ENCODE results near the gene DTNA.
"Not testable (repeated sequence)": the region's sequence is repeated elsewhere in the genome, so short reads cannot be mapped to it uniquely, and the experiment has no call there.

DTNA gene

GRCh38 chr18:34709750-34710441, at the start of gene DTNA:
DTNA (plus strand) TSS chr18:34710298; CDS start chr18:34755977, 45,679 bp downstream.
- DNase-seq (ENCODE audit: low read depth in 2 of 2): no peak

- DNase-seq (ENCODE audit: low read depth in 2 of 2): no peak
Observed at GRCh38 chr18:34660572-34660971, 49.5 kb upstream of the DTNA start.

DNA sequence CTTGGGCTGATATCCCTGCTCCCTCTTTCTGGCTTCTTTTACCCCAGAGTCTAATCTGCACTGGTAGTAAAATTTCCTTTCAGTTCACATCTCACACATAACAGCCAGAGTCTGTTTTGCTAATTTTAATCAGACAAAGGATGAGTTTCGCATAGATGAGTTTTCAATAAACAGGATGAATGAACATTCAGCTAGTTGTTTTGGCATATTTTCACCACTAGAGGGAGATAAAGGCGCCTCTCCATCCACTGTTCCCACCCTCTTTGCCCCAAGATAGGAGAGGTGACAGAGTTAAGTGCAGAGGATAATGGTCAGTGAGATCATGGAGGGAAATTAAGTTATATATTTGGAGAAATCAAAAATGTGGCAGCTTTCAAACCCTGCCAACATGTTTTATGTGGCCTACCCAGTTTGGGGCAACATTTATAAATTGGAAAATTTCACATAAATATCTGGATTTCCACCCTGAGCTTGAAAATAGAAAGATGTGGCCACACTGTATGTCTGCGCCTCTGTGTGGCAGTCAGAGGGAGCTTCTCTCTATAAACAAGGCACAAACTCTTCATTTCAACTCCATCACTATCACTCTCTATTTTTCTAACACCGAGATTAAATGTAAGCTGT, 48.5 kb upstream of the DTNA start:
- DNase-seq (ENCODE audit: low read depth in 2 of 2): no peak

GRCh38 chr18:34676816-34677574, 33.1 kb upstream of the DTNA start:
- no peak for DNase-seq (ENCODE audit: low read depth in 2 of 2)

GRCh38 chr18:34689750-34690149, 20.3 kb upstream of the DTNA start:
- not testable (repeated sequence) for DNase-seq (ENCODE audit: low read depth in 2 of 2)

- no peak for DNase-seq (ENCODE audit: low read depth in 2 of 2)
Observed at GRCh38 chr18:34691614-34692013, 18.5 kb upstream of the DTNA start.

DNA sequence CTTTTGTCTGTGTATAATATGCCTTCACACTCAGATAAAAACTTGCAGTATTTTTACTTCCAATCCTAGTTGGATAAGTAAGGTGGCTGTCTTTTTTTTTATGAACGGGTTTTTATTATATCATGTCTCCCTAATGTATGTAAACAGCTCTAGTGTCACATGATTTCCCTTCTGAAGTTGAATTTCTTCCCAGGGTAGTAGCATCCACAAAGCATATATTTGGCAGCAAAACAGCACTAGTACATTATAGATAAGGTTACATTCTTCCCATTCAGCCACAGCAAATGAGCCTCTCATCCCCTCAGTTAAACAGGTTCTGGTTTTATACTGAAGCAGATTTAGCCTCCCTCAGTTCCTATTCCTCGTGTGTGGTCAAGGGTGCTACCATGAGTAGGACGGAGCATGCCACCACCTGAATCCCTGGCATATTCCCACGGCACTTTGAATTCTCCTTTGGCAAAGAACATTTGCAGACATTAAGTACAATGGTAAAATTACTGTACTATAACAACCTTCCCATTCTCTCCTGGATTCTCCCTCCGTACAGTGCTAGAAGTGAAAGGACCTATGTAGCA, 15.4 kb upstream of the DTNA start:
- no peak for DNase-seq (ENCODE audit: low read depth in 2 of 2)

- DNase-seq (ENCODE audit: low read depth in 2 of 2): no peak
Observed at GRCh38 chr18:34695310-34695709, 14.8 kb upstream of the DTNA start.

- no peak for DNase-seq (ENCODE audit: low read depth in 2 of 2)
Observed at GRCh38 chr18:34696671-34697070, 13.4 kb upstream of the DTNA start.

GRCh38 chr18:34697233-34697632, 12.9 kb upstream of the DTNA start:
- no peak for DNase-seq (ENCODE audit: low read depth in 2 of 2)

GRCh38 chr18:34697891-34698290, 12.2 kb upstream of the DTNA start:
- DNase-seq (ENCODE audit: low read depth in 2 of 2): no peak

DNA sequence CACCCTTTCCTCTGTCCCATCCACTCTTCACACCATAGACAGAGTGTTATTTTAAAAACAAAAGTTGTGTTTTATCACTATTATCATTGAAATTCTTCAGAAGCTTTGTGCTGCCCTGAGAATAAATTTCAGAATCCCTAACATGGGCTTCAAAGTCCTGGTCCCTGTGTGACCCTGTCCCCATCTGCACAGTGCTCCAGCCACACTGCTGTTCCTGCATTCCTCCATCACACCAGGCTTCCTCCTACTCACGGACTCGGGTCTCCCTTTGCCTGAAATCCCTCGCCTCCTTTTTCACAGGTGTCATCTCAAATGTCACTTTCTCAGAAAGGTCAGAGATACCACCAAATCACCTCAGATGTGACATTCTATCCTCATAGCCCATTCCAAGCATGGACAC, 8.2 kb upstream of the DTNA start:
- DNase-seq (ENCODE audit: low read depth in 2 of 2): no peak

DNA sequence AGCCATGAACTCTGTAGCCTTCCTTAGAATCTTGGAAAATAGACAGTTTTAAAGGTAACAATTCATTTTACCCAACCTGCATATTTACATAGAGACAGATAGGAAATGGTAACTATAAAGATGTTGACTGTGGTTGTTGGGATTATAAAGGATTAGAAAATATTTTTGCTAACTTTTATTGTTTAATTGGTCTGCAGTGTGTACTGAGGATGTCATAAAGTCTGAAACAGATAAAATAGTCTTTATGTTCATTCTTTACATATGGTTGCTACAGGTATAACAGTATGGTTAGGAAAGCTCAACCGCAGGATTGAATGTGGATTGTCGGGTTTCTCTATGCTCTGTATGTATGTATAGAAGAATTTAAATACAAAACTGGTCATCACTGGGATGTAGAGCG, 7.3 kb upstream of the DTNA start:
- DNase-seq (ENCODE audit: low read depth in 2 of 2): no peak

GRCh38 chr18:34704074-34704473, 6.0 kb upstream of the DTNA start:
- DNase-seq (ENCODE audit: low read depth in 2 of 2): no peak

GRCh38 chr18:34704823-34705222, 5.3 kb upstream of the DTNA start:
- DNase-seq (ENCODE audit: low read depth in 2 of 2): no peak

- DNase-seq (ENCODE audit: low read depth in 2 of 2): no peak
Observed at GRCh38 chr18:34707670-34708069, 2.4 kb upstream of the DTNA start.

DNA sequence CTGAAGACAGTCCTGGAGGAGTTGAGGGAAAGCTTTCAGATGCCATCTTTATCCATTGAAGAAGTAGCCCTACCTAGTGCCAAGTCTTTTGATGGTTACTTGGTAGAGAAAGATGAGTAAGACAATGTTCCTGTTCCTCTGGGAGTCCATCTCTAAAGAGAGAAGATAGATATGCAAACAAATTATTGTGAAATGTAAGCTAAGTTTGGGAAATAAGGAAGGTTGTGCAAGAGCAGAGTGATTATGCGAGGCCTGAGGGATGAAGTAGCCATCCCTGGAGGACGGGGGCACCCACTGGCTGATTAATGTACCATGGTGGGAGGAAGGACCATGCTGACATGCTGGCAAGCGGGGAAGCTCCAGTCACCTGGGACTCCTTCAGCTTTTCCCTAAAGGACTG, 994 bp upstream of the DTNA start:
- no peak for DNase-seq (ENCODE audit: low read depth in 2 of 2)

GRCh38 chr18:34710458-34710914, 388 bp downstream of the DTNA start:
- no peak for DNase-seq (ENCODE audit: low read depth in 2 of 2)

DNA sequence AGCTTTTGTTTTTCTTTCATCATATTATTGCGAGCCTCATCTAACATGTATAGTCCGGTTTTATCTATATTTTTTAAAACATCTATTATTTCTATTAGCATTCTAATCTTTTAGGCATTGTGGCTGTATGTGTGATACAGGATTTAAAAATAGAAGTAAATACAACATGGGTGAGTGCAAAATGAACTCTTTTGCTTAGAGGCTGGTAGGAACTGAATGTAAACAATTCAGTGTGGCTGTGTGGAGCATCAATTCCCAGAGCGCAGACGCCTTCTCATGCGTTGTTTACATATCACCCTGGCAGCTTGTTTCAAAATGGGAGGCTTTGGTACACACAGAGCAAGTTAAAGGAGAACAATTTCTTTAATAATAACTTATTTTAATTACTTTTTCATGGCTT, 836 bp downstream of the DTNA start:
- DNase-seq (ENCODE audit: low read depth in 2 of 2): no peak

DNA sequence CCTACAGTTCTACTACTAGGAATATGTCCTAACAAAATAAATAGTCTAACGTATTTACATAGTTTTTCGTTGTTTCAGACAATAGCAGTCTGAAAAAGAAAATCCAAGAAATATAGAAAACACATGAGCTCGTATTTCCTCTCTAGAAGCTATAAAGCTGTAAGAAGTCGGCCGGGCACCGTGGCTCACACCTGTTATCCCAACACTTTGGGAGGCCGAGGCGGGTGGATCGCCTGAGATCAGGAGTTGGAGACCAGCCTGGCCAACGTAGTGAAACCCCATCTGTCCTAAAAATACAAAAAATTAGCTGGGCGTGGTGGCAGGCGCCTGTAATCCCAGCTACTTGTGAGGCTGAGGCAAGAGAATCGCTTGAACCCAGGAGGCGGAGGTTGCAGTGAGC, 6.0 kb downstream of the DTNA start:
- not testable (repeated sequence) for DNase-seq (ENCODE audit: low read depth in 2 of 2)

GRCh38 chr18:34718610-34719009, 8.5 kb downstream of the DTNA start:
- DNase-seq (ENCODE audit: low read depth in 2 of 2): no peak

DNA sequence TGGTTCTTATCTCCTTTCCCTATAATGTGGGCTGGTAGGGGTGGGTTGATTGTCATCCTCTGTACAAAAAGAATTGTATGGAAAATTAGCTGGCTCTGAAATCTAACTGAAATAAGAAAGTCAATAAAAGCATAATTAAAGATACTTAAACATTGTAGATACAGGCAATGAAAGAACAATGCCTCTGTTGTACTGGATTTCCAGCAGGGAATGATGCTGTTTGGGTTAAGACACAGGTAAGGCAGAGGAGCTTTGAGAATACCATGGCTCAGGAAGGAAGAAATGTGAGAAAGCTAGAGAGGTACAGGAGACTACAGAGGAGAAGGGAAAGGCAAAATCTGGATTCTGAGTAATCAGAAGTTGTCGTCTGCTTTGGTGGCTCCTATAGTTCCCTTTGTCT, 10.1 kb downstream of the DTNA start:
- no peak for DNase-seq (ENCODE audit: low read depth in 2 of 2)

- DNase-seq (ENCODE audit: low read depth in 2 of 2): no peak
Observed at GRCh38 chr18:34723143-34723542, 13.0 kb downstream of the DTNA start.

All from stimulated activated CD8-positive, alpha-beta memory T cell treated with anti-CD3 and anti-CD28 coated beads, Interleukin-15, amount 100 ng/mL, for 48 hours (primary cell).